Breast epithelium (tissue), 4 donors: ENCODE data around the gene ULK4. TPM values are rescaled to one million over a fixed set of nuclear protein-coding genes. Genes with fewer than 3 reads are reported as not detected.

Experiments used
- DNase-seq, 2 donors: peaks; one replicate each; pipeline ENCODE4 v3.0.0-alpha.2; 2019; ENCODE audit warnings: low spot score in 2 of 2
- H3K27ac ChIP-seq, 2 donors: fragments of 200-600 bp; sonication (generic) in 1 of 2; one replicate each; pipeline ENCODE4 v1.5.1; 2016 to 2019; ENCODE audit warnings: mild to moderate bottlenecking in 1 of 2
- H3K27me3 ChIP-seq, 2 donors: fragments of 200-600 bp; sonication (generic) in 1 of 2; one replicate each; pipeline versions ENCODE4 v1.5.1 to v1.6.0; 2017 to 2019; ENCODE audit warnings: control low read depth in 1 of 2, mild to moderate bottlenecking in 1 of 2
- H3K36me3 ChIP-seq: fragments of 200-600 bp; one replicate; pipeline ENCODE4 v1.5.1; 2019
- H3K4me1 ChIP-seq, 2 donors: fragments of 200-600 bp; sonication (generic); one replicate each; pipeline ENCODE4 v1.5.1; 2016 to 2019; ENCODE audit warnings: control low read depth in 1 of 2
- H3K4me3 ChIP-seq, 3 donors: fragments of 200-600 bp; sonication (generic); 1 replicate in 2 of 3; 2 replicates in 1 of 3; pipeline ENCODE4 v1.5.1; 2016 to 2019; ENCODE audit warnings: mild to moderate bottlenecking in 3 of 3, moderate library complexity in 2 of 3
- H3K9me3 ChIP-seq, 2 donors: fragments of 200-600 bp; sonication (generic) in 1 of 2; one replicate each; pipeline ENCODE4 v1.5.1; 2016 to 2019; ENCODE audit warnings: control low read depth in 1 of 2
- CTCF ChIP-seq, 3 donors: fragments of 450-650 bp; IDR thresholded peaks; one replicate each; pipeline ENCODE4 v1.5.1; 2016 to 2017; ENCODE audit warnings: antibody characterized with exemption in 3 of 3, mild to moderate bottlenecking in 3 of 3, moderate library complexity in 3 of 3
- POLR2A ChIP-seq: fragments of 450-650 bp; IDR thresholded peaks from one replicate; pipeline ENCODE4 v1.6.1; 2016; ENCODE audit warnings: antibody characterized with exemption, mild to moderate bottlenecking, moderate library complexity
- POLR2AphosphoS5 ChIP-seq, 3 donors: sonication (generic); formaldehyde crosslinking; IDR thresholded peaks; one replicate each; pipeline ENCODE4 v1.6.1; 2017; ENCODE audit warnings: antibody characterized with exemption in 3 of 3
- intact Hi-C: fragments of 100-400 bp; cut with DNase I; formaldehyde crosslinking; loops from one replicate; pipeline ENCODE4 v1.15.1; 2023; ENCODE audit warnings: low total_unique reads
- total RNA-seq, 3 donors: library from RNA; depleted of rRNA; stranded (reverse); fragments of >200 nt; gene quantifications; one replicate each; pipeline ENCODE4 v1.1.0, GENCODE V29; 2016

Gene ULK4
- total RNA-seq, 3 donors from 2014 or later: 23.0 to 52.8 (median 31.8) TPM

- Histone ChIP-seq H3K27ac (peak overlapping the region; percentile 99 to 100), H3K4me3 (peak overlapping the region; percentile 92 to 96 (median 96)), H3K4me1 (peaks cover 0 to 18% of the 10 kb centered on the region in 2 donors), H3K36me3 (no peaks in the 10 kb centered on the region), H3K9me3 (no peaks in the 10 kb centered on the region), H3K27me3 (no peaks in the 10 kb centered on the region)
- peak in 1 of 2 donors; percentile 21 for DNase-seq
- TF ChIP-seq CTCF (IDR thresholded peaks at IDR 0.05) (no peak), POLR2A (no peak), POLR2AphosphoS5 (IDR thresholded peaks at IDR 0.05) (no peak)
- intact Hi-C loops: no loop called here
Observed at GRCh38 chr3:41200669-41201021, 761.3 kb downstream of the ULK4 start.

- Histone ChIP-seq H3K4me1 (peaks cover 0 to 12% of the 10 kb centered on the region in 2 donors), H3K27me3 (no peaks in the 10 kb centered on the region), H3K36me3 (no peaks in the 10 kb centered on the region), H3K9me3 (no peaks in the 10 kb centered on the region), H3K27ac (peak overlapping the region; percentile 99 to 100), H3K4me3 (peak overlapping the region; percentile 92 to 96 (median 96))
- intact Hi-C loops: loop anchor here (5.0 kb wide), 1 partner anchor 1347 kb away; no protein-coding TSS in a partner anchor
- DNase-seq: peak; percentile 30 to 53
- TF ChIP-seq CTCF (IDR thresholded peaks at IDR 0.05): no peak
- peak in 2 of 3 donors; percentile 20 to 30 for TF ChIP-seq POLR2AphosphoS5 (IDR thresholded peaks at IDR 0.05)
- no peak for TF ChIP-seq POLR2A
Observed at GRCh38 chr3:41199866-41200668, 761.8 kb downstream of the ULK4 start.

- no peaks in the 10 kb centered on the region for H3K9me3 ChIP-seq
- TF ChIP-seq POLR2AphosphoS5 (IDR thresholded peaks at IDR 0.05): peak; percentile 100
- peak; percentile 98 for TF ChIP-seq POLR2A
- peak in 1 of 3 donors; percentile 28 for TF ChIP-seq CTCF (IDR thresholded peaks at IDR 0.05)
- H3K4me1 ChIP-seq: peaks cover 0 to 12% of the 10 kb centered on the region in 2 donors
- no peaks in the 10 kb centered on the region for H3K27me3 ChIP-seq
- H3K36me3 ChIP-seq: no peaks in the 10 kb centered on the region
- peak; percentile 90 to 91 for DNase-seq
- H3K27ac ChIP-seq: peak within 1 kb of the TSS; percentile 99 to 100
- peak within 1 kb of the TSS; percentile 92 to 96 (median 96) for H3K4me3 ChIP-seq
- intact Hi-C loops: loop anchor here (5.0 kb wide), 1 partner anchor 1348 kb away; no protein-coding TSS in a partner anchor
Observed at GRCh38 chr3:41198950-41199865, 762.7 kb downstream of the ULK4 start, which contains the start of gene CTNNB1. TSS of gene CTNNB1 (plus strand) at chr3:41199505. CDS start at chr3:41224069, 24,564 bp downstream.

- Histone ChIP-seq H3K4me1 (peaks cover 0 to 12% of the 10 kb centered on the region in 2 donors), H3K9me3 (no peaks in the 10 kb centered on the region), H3K4me3 (peak overlapping the region; percentile 92 to 96 (median 96)), H3K27me3 (no peaks in the 10 kb centered on the region), H3K27ac (peak overlapping the region; percentile 99 to 100), H3K36me3 (no peaks in the 10 kb centered on the region)
- intact Hi-C loops: loop anchor here (5.0 kb wide), 1 partner anchor 1349 kb away; no protein-coding TSS in a partner anchor
- DNase-seq: peak; percentile 40 to 52
- no peak for TF ChIP-seq POLR2AphosphoS5 (IDR thresholded peaks at IDR 0.05)
- TF ChIP-seq POLR2A: no peak
- TF ChIP-seq CTCF (IDR thresholded peaks at IDR 0.05): no peak
Observed at GRCh38 chr3:41198526-41198925, 763.4 kb downstream of the ULK4 start.
